Spleen (tissue), 7 donors: ENCODE results near the gene SIX5.

Experiments
- POLR2A ChIP-seq, 3 donors: fragments of 450-650 bp; IDR thresholded peaks; one replicate each; pipeline ENCODE4 v1.5.1; 2017; ENCODE audit warnings: antibody characterized with exemption in 3 of 3, mild to moderate bottlenecking in 1 of 3
- POLR2AphosphoS5 ChIP-seq, 3 donors: sonication (generic); formaldehyde crosslinking; IDR thresholded peaks; one replicate each; pipeline ENCODE4 v1.5.1; 2017; ENCODE audit warnings: antibody characterized with exemption in 3 of 3
- TF ChIP-seq, protein P1 (sequence below), 11 experiments: fragments of 200-600 bp in 7 of 11; fragments of 450-650 bp in 4 of 11; sonication (generic) in 4 of 11; IDR thresholded peaks in 8 of 11; conservative IDR thresholded peaks in 3 of 11; 1 replicate in 7 of 11; 2 replicates in 4 of 11; pipeline versions ENCODE4 v1.4.0 to v1.8.0; 2016 to 2021; ENCODE audit warnings: antibody characterized with exemption in 11 of 11, inconsistent platforms in 4 of 11, mild to moderate bottlenecking in 1 of 11
- donor health status: DM: no; HTN: no; CAD: no; lungs with moderate emphysema.
- donor health status: DM: no; HTN: no; CAD: no.
- donor health status: DM: no; HTN: no; CAD: no.

DNA sequence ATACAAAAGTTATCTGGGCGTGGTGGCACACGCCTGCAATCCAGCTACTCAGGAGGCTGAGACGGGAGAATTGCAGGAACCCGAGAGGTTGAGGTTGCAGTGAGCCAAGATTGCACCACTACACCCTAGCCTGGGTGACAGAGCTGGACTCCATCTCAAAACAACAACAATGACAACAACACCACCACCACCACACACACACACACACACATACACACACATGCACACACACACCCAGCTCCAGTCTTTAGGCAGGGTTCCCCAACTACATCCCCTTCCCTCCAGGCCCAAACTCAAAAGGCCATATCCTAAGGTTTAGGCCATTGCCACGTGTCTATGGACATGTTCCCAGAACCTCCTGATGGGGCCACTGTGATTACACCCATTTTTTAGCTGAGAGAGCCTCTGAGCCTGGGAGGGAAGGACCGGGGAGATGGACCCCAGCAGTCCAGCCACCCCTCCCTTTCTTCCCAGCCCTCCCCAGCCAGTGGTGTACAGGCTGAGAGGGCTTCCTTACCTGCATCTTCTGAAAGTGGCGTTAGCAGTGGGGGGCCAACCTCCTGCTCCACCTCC, 32.6 kb upstream of the SIX5 start:
- TF ChIP-seq, protein P1, sequence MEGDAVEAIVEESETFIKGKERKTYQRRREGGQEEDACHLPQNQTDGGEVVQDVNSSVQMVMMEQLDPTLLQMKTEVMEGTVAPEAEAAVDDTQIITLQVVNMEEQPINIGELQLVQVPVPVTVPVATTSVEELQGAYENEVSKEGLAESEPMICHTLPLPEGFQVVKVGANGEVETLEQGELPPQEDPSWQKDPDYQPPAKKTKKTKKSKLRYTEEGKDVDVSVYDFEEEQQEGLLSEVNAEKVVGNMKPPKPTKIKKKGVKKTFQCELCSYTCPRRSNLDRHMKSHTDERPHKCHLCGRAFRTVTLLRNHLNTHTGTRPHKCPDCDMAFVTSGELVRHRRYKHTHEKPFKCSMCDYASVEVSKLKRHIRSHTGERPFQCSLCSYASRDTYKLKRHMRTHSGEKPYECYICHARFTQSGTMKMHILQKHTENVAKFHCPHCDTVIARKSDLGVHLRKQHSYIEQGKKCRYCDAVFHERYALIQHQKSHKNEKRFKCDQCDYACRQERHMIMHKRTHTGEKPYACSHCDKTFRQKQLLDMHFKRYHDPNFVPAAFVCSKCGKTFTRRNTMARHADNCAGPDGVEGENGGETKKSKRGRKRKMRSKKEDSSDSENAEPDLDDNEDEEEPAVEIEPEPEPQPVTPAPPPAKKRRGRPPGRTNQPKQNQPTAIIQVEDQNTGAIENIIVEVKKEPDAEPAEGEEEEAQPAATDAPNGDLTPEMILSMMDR (IDR thresholded peaks at IDR 0.05 in 8 of 11, conservative IDR thresholded peaks at IDR 0.05 in 3 of 11) = no peak
- no peak for TF ChIP-seq POLR2A (IDR thresholded peaks at IDR 0.05)
- no peak for TF ChIP-seq POLR2AphosphoS5 (IDR thresholded peaks at IDR 0.05)
